ENCODE results near the gene KCNJ4.

KCNJ4 gene

GRCh38 chr22:38455076-38455529 is at the start of gene KCNJ4:
TSS of gene KCNJ4 (minus strand) at chr22:38455199. CDS start at chr22:38428132, 27,067 bp downstream.
- H3K4me1 Mint-ChIP-seq: peaks cover 11% of the 10 kb centered on the region
- peak within 1 kb of the TSS; percentile 85 for H3K4me3 Mint-ChIP-seq
- H3K27ac Mint-ChIP-seq: peak within 1 kb of the TSS; percentile 19
- ATAC-seq (ENCODE audit: low read depth) (no peak), DNase-seq (ENCODE audit: low spot score in 2 of 2) (no peak)
- no peaks in the 10 kb centered on the region for H3K9me3 Mint-ChIP-seq
- H3K27me3 Mint-ChIP-seq: peaks cover 39% of the 10 kb centered on the region
- H3K36me3 Mint-ChIP-seq: no peaks in the 10 kb centered on the region

- DNase-seq (ENCODE audit: low spot score in 2 of 2) (no peak), ATAC-seq (ENCODE audit: low read depth) (no peak)
- H3K27me3 Mint-ChIP-seq: no peaks in the 10 kb centered on the region
- H3K4me1 Mint-ChIP-seq: peaks cover 35% of the 10 kb centered on the region
- no peaks in the 10 kb centered on the region for H3K9me3 Mint-ChIP-seq
- H3K36me3 Mint-ChIP-seq: peaks cover 27% of the 10 kb centered on the region
- H3K27ac Mint-ChIP-seq: peak overlapping the region; percentile 100
- peak overlapping the region; percentile 92 for H3K4me3 Mint-ChIP-seq
These were observed 48.0 kb upstream of the KCNJ4 start for GRCh38 chr22:38503021-38503420.

- H3K9me3 Mint-ChIP-seq: no peaks in the 10 kb centered on the region
- H3K4me3 Mint-ChIP-seq: peak overlapping the region; percentile 92
- H3K4me1 Mint-ChIP-seq: peaks cover 34% of the 10 kb centered on the region
- H3K36me3 Mint-ChIP-seq: peaks cover 27% of the 10 kb centered on the region
- no peak for DNase-seq (ENCODE audit: low spot score in 2 of 2)
- H3K27ac Mint-ChIP-seq: peak overlapping the region; percentile 100
- no peaks in the 10 kb centered on the region for H3K27me3 Mint-ChIP-seq
- ATAC-seq (ENCODE audit: low read depth): no peak
These were observed 47.0 kb upstream of the KCNJ4 start for GRCh38 chr22:38501797-38502672.

- no peaks in the 10 kb centered on the region for H3K27me3 Mint-ChIP-seq
- ATAC-seq (ENCODE audit: low read depth): no peak
- DNase-seq (ENCODE audit: low spot score in 2 of 2): no peak
- no peak overlapping the region for H3K4me3 Mint-ChIP-seq
- no peaks in the 10 kb centered on the region for H3K9me3 Mint-ChIP-seq
- H3K36me3 Mint-ChIP-seq: peaks cover 25% of the 10 kb centered on the region
- H3K27ac Mint-ChIP-seq: no peak overlapping the region
- H3K4me1 Mint-ChIP-seq: peaks cover 14% of the 10 kb centered on the region
These were observed 42.9 kb upstream of the KCNJ4 start for GRCh38 chr22:38497869-38498268.

GRCh38 chr22:38494939-38495338 is 39.9 kb upstream of the KCNJ4 start:
- DNase-seq (ENCODE audit: low spot score in 2 of 2): no peak
- ATAC-seq (ENCODE audit: low read depth): no peak
- Mint-ChIP-seq H3K27ac (no peak overlapping the region), H3K27me3 (no peaks in the 10 kb centered on the region), H3K9me3 (no peaks in the 10 kb centered on the region), H3K36me3 (peaks cover 22% of the 10 kb centered on the region), H3K4me3 (no peak overlapping the region), H3K4me1 (no peaks in the 10 kb centered on the region)

- Mint-ChIP-seq H3K27ac (no peak overlapping the region), H3K4me3 (no peak overlapping the region), H3K4me1 (peaks cover 2% of the 10 kb centered on the region), H3K27me3 (no peaks in the 10 kb centered on the region), H3K36me3 (peaks cover 25% of the 10 kb centered on the region), H3K9me3 (no peaks in the 10 kb centered on the region)
- no peak for ATAC-seq (ENCODE audit: low read depth)
- no peak for DNase-seq (ENCODE audit: low spot score in 2 of 2)
These were observed 39.5 kb upstream of the KCNJ4 start for GRCh38 chr22:38494498-38494897.

- DNase-seq (ENCODE audit: low spot score in 2 of 2): no peak
- Mint-ChIP-seq H3K9me3 (no peaks in the 10 kb centered on the region), H3K27me3 (no peaks in the 10 kb centered on the region), H3K36me3 (peaks cover 29% of the 10 kb centered on the region), H3K4me3 (no peak overlapping the region), H3K4me1 (peaks cover 8% of the 10 kb centered on the region), H3K27ac (no peak overlapping the region)
- ATAC-seq (ENCODE audit: low read depth): no peak
These were observed 36.8 kb upstream of the KCNJ4 start for GRCh38 chr22:38491707-38492348.

- H3K4me1 Mint-ChIP-seq: peaks cover 8% of the 10 kb centered on the region
- H3K36me3 Mint-ChIP-seq: peaks cover 26% of the 10 kb centered on the region
- no peak for ATAC-seq (ENCODE audit: low read depth)
These were observed 35.9 kb upstream of the KCNJ4 start for GRCh38 chr22:38490915-38491314.

GRCh38 chr22:38490475-38490874 is 35.5 kb upstream of the KCNJ4 start:
- ATAC-seq (ENCODE audit: low read depth): no peak
- Mint-ChIP-seq H3K27ac (no peak overlapping the region), H3K4me1 (peaks cover 8% of the 10 kb centered on the region), H3K36me3 (peaks cover 26% of the 10 kb centered on the region), H3K4me3 (no peak overlapping the region), H3K27me3 (no peaks in the 10 kb centered on the region), H3K9me3 (no peaks in the 10 kb centered on the region)
- no peak for DNase-seq (ENCODE audit: low spot score in 2 of 2)

More at GRCh38 chr22:38490915-38491314, 35.9 kb upstream of the KCNJ4 start:
- H3K27ac Mint-ChIP-seq: no peak overlapping the region
- DNase-seq (ENCODE audit: low spot score in 2 of 2): no peak
- H3K4me3 Mint-ChIP-seq: no peak overlapping the region
- no peaks in the 10 kb centered on the region for H3K9me3 Mint-ChIP-seq
- no peaks in the 10 kb centered on the region for H3K27me3 Mint-ChIP-seq

- peak overlapping the region; percentile 69 for H3K27ac Mint-ChIP-seq
- ATAC-seq (ENCODE audit: low read depth): no peak
- H3K4me1 Mint-ChIP-seq: peaks cover 8% of the 10 kb centered on the region
- DNase-seq (ENCODE audit: low spot score in 2 of 2): no peak
- H3K27me3 Mint-ChIP-seq: no peaks in the 10 kb centered on the region
- peaks cover 29% of the 10 kb centered on the region for H3K36me3 Mint-ChIP-seq
- H3K4me3 Mint-ChIP-seq: no peak overlapping the region
- no peaks in the 10 kb centered on the region for H3K9me3 Mint-ChIP-seq
These were observed 34.7 kb upstream of the KCNJ4 start for GRCh38 chr22:38489561-38490145.

GRCh38 chr22:38489142-38489541 is 34.1 kb upstream of the KCNJ4 start:
- Mint-ChIP-seq H3K27ac (no peak overlapping the region), H3K36me3 (peaks cover 33% of the 10 kb centered on the region), H3K4me1 (peaks cover 10% of the 10 kb centered on the region), H3K4me3 (no peak overlapping the region), H3K27me3 (no peaks in the 10 kb centered on the region), H3K9me3 (no peaks in the 10 kb centered on the region)
- ATAC-seq (ENCODE audit: low read depth) (no peak), DNase-seq (ENCODE audit: low spot score in 2 of 2) (no peak)

GRCh38 chr22:38487946-38488345 is 32.9 kb upstream of the KCNJ4 start:
- no peaks in the 10 kb centered on the region for H3K27me3 Mint-ChIP-seq
- ATAC-seq (ENCODE audit: low read depth) (no peak), DNase-seq (ENCODE audit: low spot score in 2 of 2) (no peak)
- no peak overlapping the region for H3K4me3 Mint-ChIP-seq
- peaks cover 38% of the 10 kb centered on the region for H3K36me3 Mint-ChIP-seq
- peaks cover 11% of the 10 kb centered on the region for H3K4me1 Mint-ChIP-seq
- no peaks in the 10 kb centered on the region for H3K9me3 Mint-ChIP-seq
- no peak overlapping the region for H3K27ac Mint-ChIP-seq

- no peak for DNase-seq (ENCODE audit: low spot score in 2 of 2)
- Mint-ChIP-seq H3K9me3 (no peaks in the 10 kb centered on the region), H3K27ac (no peak overlapping the region), H3K27me3 (no peaks in the 10 kb centered on the region), H3K4me3 (no peak overlapping the region), H3K36me3 (peaks cover 55% of the 10 kb centered on the region), H3K4me1 (peaks cover 11% of the 10 kb centered on the region)
- ATAC-seq (ENCODE audit: low read depth): no peak
These were observed 30.8 kb upstream of the KCNJ4 start for GRCh38 chr22:38485783-38486182.

GRCh38 chr22:38484244-38484643 is 29.2 kb upstream of the KCNJ4 start:
- H3K4me3 Mint-ChIP-seq: no peak overlapping the region
- peaks cover 43% of the 10 kb centered on the region for H3K36me3 Mint-ChIP-seq
- peak overlapping the region; percentile 79 for H3K27ac Mint-ChIP-seq
- ATAC-seq (ENCODE audit: low read depth) (no peak), DNase-seq (ENCODE audit: low spot score in 2 of 2) (no peak)
- no peaks in the 10 kb centered on the region for H3K27me3 Mint-ChIP-seq
- H3K4me1 Mint-ChIP-seq: peaks cover 9% of the 10 kb centered on the region
- H3K9me3 Mint-ChIP-seq: no peaks in the 10 kb centered on the region

Data from memory B cell (primary cell).